ENCODE data around the gene KRTAP2-2. TPM values are rescaled to one million over a fixed set of nuclear protein-coding genes. Genes with fewer than 3 reads are reported as not detected.

The KRTAP2-2 gene
- total and polyA plus RNA-seq, 2 of the 8 experiments (the other 6 are each of a cell fraction or from before 2014, with no cell fraction given), result not detected

DNA sequence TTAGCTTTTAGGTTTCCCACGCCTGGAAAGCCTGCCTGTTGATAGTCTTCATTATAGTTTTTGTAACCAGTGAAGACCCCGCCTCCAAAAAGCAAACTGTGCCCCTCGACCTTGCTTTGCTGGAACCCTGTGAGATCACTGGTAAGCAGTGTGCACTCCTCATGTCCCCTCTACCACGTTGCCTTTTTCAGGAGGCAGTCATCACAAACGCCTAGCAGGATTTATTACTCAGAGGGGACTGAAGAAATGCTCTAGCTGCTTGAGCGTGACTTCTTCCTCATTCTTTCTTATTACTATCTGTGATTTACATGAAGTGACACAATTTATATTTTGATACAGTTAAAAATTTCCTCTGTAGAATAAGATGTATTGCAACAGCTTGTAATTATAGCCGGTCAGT lies 39.6 kb downstream of the KRTAP2-2 start:
- Histone ChIP-seq H4K8ac (ENCODE audit: extremely low read depth, insufficient read depth, low read length) (no peak overlapping the region), H3K27me3 (replicated peaks in 1 of 4; ENCODE audit: control insufficient read depth in 3 of 4, extremely low read depth in 1 of 4, insufficient read depth in 3 of 4, low read length in 3 of 4) (no peaks in the 10 kb centered on the region; a peak in 1 of 7 replicates), H3K23me2 (ENCODE audit: low read depth, low read length) (no peaks in the 10 kb centered on the region), H2BK5ac (ENCODE audit: low read depth, low read length) (no peak overlapping the region), H4K91ac (replicated peaks; ENCODE audit: insufficient read length, low read length) (no peak overlapping the region), H2AFZ (ENCODE audit: low read length) (no peak overlapping the region), H2BK15ac (ENCODE audit: low read length) (no peak overlapping the region), H4K5ac (ENCODE audit: insufficient read length, low read depth, low read length) (no peak overlapping the region), H3K79me2 (ENCODE audit: control insufficient read depth in 1 of 2, insufficient read depth in 2 of 2, low read length in 2 of 2) (no peaks in the 10 kb centered on the region), H3K23ac (ENCODE audit: insufficient read length) (no peak overlapping the region), H3K79me1 (ENCODE audit: low read depth, low read length) (no peaks in the 10 kb centered on the region), H3K36me3 (ENCODE audit: control insufficient read depth in 2 of 4, insufficient read depth in 4 of 4, low read length in 3 of 4) (no peaks in the 10 kb centered on the region), H3K9ac (replicated peaks in 1 of 4; ENCODE audit: extremely low read depth in 1 of 4, low read depth in 3 of 4, low read length in 3 of 4) (no peak overlapping the region), H3K27ac (ENCODE audit: low read depth, low read length) (no peak overlapping the region), H3K9me3 (ENCODE audit: insufficient read depth in 2 of 2, low read depth in 1 of 2, low read length in 1 of 2) (no peaks in the 10 kb centered on the region), H3K4me1 (replicated peaks in 1 of 4; ENCODE audit: control insufficient read depth in 3 of 4, insufficient read depth in 4 of 4, low read length in 3 of 4) (no peaks in the 10 kb centered on the region), H2AK5ac (ENCODE audit: low read depth, low read length) (no peak overlapping the region), H3K4ac (replicated peaks; ENCODE audit: insufficient read length, low read depth, low read length) (no peak overlapping the region), H2BK120ac (replicated peaks; ENCODE audit: low read depth, low read length) (no peak overlapping the region), H3K4me2 (ENCODE audit: insufficient read depth in 1 of 2, low read depth in 2 of 2, low read length in 2 of 2) (no peak overlapping the region), H3K14ac (ENCODE audit: insufficient read length) (no peak overlapping the region), H3K56ac (replicated peaks; ENCODE audit: insufficient read length, low read depth, low read length) (no peak overlapping the region), H4K20me1 (replicated peaks in 1 of 2; ENCODE audit: control insufficient read depth in 1 of 2, insufficient read depth in 2 of 2, low read length in 2 of 2) (no peaks in the 10 kb centered on the region), H2BK12ac (ENCODE audit: low read depth, low read length) (no peak overlapping the region), H3K4me3 (ENCODE audit: extremely low read depth in 1 of 4, insufficient read depth in 2 of 4, low read depth in 3 of 4, low read length in 4 of 4) (no peak overlapping the region), H2BK20ac (ENCODE audit: low read length) (no peak overlapping the region), H3K18ac (ENCODE audit: extremely low read depth, low read length) (no peak overlapping the region)
- POLR2A ChIA-PET (ENCODE audit: partially characterized antibody), result no interaction called here
- WGBS, 2 experiments (ENCODE audit: extremely low coverage in 1 of 2, insufficient coverage in 1 of 2, insufficient read length in 1 of 2, insufficient replicate concordance in 2 of 2, low coverage in 1 of 2, low lambda C conversion rate in 2 of 2, missing lambda C conversion rate in 1 of 2), result 84% methylated on average over 7 of the region's 7 CpGs; no CpG with 5 or more reads in 1 of the 2 experiments
- CTCF ChIA-PET (ENCODE audit: partially characterized antibody), result interaction anchor here (0.7 kb wide), 1 partner anchor 152 kb away, joined by 3 read pairs; no protein-coding TSS in a partner anchor
- no peak for FAIRE-seq
- DNase-seq (ENCODE audit: low read depth in 1 of 2, low spot score in 2 of 2), result no peak
- TF ChIP-seq SIN3A (conservative IDR thresholded peaks at IDR 0.05 in 1 of 2, IDR thresholded peaks at IDR 0.05 in 1 of 2; ENCODE audit: low read depth in 1 of 2, low read length in 2 of 2) (no peak), SP1 (IDR thresholded peaks at IDR 0.05; ENCODE audit: low read depth, low read length) (no peak), CREB1 (IDR thresholded peaks at IDR 0.05) (no peak), HDAC2 (IDR thresholded peaks at IDR 0.05; ENCODE audit: borderline replicate concordance in 1 of 2, low read depth in 2 of 2, low read length in 2 of 2) (no peak), KDM5A (IDR thresholded peaks at IDR 0.05; ENCODE audit: low read length) (no peak), CHD1 (IDR thresholded peaks at IDR 0.05; ENCODE audit: low read depth, low read length) (no peak), CEBPB (IDR thresholded peaks at IDR 0.05; ENCODE audit: low read depth, low read length) (no peak), ZNF274 (IDR thresholded peaks at IDR 0.05; ENCODE audit: borderline replicate concordance, extremely low read depth, low read length) (no peak), SIRT6 (IDR thresholded peaks at IDR 0.05; ENCODE audit: low read length) (no peak), TEAD4 (IDR thresholded peaks at IDR 0.05; ENCODE audit: low read depth, low read length) (no peak), GABPA (IDR thresholded peaks at IDR 0.05; ENCODE audit: borderline replicate concordance, insufficient read depth, low read length) (no peak), SP2 (IDR thresholded peaks at IDR 0.05; ENCODE audit: low read length) (no peak), MAFK (IDR thresholded peaks at IDR 0.05; ENCODE audit: low read depth, low read length) (no peak), SIX5 (IDR thresholded peaks at IDR 0.05; ENCODE audit: low read depth, low read length) (no peak), TCF12 (IDR thresholded peaks at IDR 0.05; ENCODE audit: low read depth, low read length) (no peak)
- TF ChIP-seq, protein P1, sequence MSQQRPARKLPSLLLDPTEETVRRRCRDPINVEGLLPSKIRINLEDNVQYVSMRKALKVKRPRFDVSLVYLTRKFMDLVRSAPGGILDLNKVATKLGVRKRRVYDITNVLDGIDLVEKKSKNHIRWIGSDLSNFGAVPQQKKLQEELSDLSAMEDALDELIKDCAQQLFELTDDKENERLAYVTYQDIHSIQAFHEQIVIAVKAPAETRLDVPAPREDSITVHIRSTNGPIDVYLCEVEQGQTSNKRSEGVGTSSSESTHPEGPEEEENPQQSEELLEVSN (IDR thresholded peaks at IDR 0.05), result no peak

Measured in H1 (cell line).